Peyer's patch (tissue), 4 donors: ENCODE results near the gene ROBO1. TPM values are rescaled to one million over a fixed set of nuclear protein-coding genes. Genes with fewer than 3 reads are reported as not detected.

Experiments used
- DNase-seq, 3 donors: peaks; one replicate each; pipeline ENCODE4 v3.0.0-alpha.2; 2017 to 2019
- H3K27ac ChIP-seq, 4 donors: fragments of 200-600 bp; sonication (generic); one replicate each; pipeline ENCODE4 v1.5.1; 2016 to 2019
- H3K27me3 ChIP-seq, 2 donors: fragments of 200-600 bp; sonication (generic); one replicate each; pipeline ENCODE4 v1.5.1; 2019
- H3K36me3 ChIP-seq, 3 donors: fragments of 200-600 bp; sonication (generic); one replicate each; pipeline ENCODE4 v1.5.1; 2016 to 2019
- H3K4me1 ChIP-seq, 4 donors: fragments of 200-600 bp; sonication (generic); one replicate each; pipeline ENCODE4 v1.5.1; 2016 to 2019
- H3K4me3 ChIP-seq, 4 donors: fragments of 200-600 bp; sonication (generic); 1 replicate in 3 of 4; 2 replicates in 1 of 4; pipeline ENCODE4 v1.5.1; 2016 to 2019; ENCODE audit warnings: mild to moderate bottlenecking in 1 of 4
- H3K9me3 ChIP-seq, 4 donors: fragments of 200-600 bp; sonication (generic); one replicate each; pipeline ENCODE4 v1.5.1; 2016 to 2019; ENCODE audit warnings: mild to moderate bottlenecking in 1 of 4
- POLR2A ChIP-seq, 2 donors: fragments of 450-650 bp; IDR thresholded peaks; one replicate each; pipeline ENCODE4 v1.5.1; 2017; ENCODE audit warnings: antibody characterized with exemption in 2 of 2, mild to moderate bottlenecking in 2 of 2, moderate library complexity in 2 of 2
- total RNA-seq, 4 donors: library from RNA; depleted of rRNA; stranded (reverse); fragments of >200 nt; gene quantifications; one replicate each; pipeline ENCODE4 v1.1.0, GENCODE V29; 2016
- TF ChIP-seq, protein P1 (sequence below), 6 experiments: fragments of 450-650 bp in 4 of 6; fragments of 200-600 bp in 2 of 6; sonication (generic) in 1 of 6; IDR thresholded peaks; one replicate each; pipeline ENCODE4 v1.5.1; 2017 to 2019; ENCODE audit warnings: antibody characterized with exemption in 6 of 6, mild to moderate bottlenecking in 3 of 6, moderate library complexity in 1 of 6

Gene ROBO1
- total RNA-seq, 4 donors from 2014 or later = 9.5 to 41.3 (median 24.2) TPM

DNA sequence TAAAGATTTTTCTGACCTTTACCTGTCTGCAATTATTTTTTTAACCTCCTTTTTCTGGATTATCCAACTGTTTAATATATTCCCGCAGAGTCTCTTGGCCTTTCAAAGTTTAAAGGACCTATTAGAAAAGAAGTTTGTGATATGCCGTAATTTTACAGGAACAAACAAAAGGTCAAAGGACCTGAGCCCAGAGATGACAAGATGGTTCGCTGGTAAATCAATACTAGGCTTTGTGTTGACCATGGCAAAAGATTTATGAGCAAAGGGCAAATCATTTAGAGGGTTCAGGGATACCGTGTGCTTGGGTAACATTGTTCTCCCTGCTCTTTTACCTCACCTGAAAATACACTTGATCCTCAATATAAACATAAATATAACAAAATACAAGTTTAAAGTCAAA, 923.5 kb downstream of the ROBO1 start:
- no peak for DNase-seq
- TF ChIP-seq, protein P1, sequence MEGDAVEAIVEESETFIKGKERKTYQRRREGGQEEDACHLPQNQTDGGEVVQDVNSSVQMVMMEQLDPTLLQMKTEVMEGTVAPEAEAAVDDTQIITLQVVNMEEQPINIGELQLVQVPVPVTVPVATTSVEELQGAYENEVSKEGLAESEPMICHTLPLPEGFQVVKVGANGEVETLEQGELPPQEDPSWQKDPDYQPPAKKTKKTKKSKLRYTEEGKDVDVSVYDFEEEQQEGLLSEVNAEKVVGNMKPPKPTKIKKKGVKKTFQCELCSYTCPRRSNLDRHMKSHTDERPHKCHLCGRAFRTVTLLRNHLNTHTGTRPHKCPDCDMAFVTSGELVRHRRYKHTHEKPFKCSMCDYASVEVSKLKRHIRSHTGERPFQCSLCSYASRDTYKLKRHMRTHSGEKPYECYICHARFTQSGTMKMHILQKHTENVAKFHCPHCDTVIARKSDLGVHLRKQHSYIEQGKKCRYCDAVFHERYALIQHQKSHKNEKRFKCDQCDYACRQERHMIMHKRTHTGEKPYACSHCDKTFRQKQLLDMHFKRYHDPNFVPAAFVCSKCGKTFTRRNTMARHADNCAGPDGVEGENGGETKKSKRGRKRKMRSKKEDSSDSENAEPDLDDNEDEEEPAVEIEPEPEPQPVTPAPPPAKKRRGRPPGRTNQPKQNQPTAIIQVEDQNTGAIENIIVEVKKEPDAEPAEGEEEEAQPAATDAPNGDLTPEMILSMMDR (IDR thresholded peaks at IDR 0.05) = no peak
- TF ChIP-seq POLR2A (IDR thresholded peaks at IDR 0.05) = no peak

DNA sequence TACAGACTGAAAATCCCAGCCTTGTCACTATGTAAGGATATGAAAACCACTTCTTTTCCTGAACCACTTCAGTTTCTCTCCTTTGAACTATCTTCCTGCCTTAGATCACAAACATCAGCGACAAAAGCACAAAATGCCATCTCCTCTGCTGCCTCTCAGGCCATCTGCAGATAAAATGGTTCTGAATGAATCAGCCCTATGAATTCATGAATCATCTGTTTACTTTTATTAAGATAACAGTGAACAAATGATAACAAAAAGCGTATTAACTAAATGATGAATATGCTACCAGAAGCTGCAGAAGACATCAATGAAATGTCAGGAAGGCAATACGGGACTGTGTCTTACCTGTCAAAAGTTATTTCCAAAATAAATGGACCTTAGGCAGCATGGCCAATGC, 928.1 kb downstream of the ROBO1 start:
- Histone ChIP-seq H3K27me3 (no peaks in the 10 kb centered on the region), H3K9me3 (no peaks in the 10 kb centered on the region), H3K4me1 (no peaks in the 10 kb centered on the region), H3K27ac (no peak overlapping the region), H3K4me3 (no peak overlapping the region), H3K36me3 (no peaks in the 10 kb centered on the region)
- no peak for DNase-seq
- no peak for TF ChIP-seq POLR2A (IDR thresholded peaks at IDR 0.05)
- TF ChIP-seq, protein P1 (IDR thresholded peaks at IDR 0.05) = no peak

More for the DNA sequence above, 923.5 kb downstream of the ROBO1 start:
- Histone ChIP-seq H3K36me3 (no peaks in the 10 kb centered on the region), H3K4me3 (no peak overlapping the region), H3K9me3 (no peaks in the 10 kb centered on the region), H3K4me1 (no peaks in the 10 kb centered on the region), H3K27ac (no peak overlapping the region), H3K27me3 (no peaks in the 10 kb centered on the region)

DNA sequence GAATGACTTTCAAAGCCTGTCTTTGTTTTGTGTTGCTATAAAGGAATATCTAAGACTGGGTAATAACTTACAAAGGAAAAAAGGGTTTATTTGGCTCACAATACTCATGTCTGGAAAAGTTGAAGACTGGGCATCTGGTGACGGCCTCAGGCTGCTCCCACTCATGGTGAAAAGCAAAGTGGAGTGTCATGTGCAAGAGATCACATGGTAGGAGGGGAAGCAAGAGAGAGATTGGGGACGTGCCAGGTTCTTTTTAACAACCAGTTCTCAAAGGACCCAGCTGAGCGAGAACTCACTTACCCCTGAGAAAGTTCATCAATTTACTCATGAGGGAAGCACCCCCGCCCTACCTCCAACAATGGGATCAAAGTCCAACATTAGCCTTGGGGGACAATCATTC, 929.4 kb downstream of the ROBO1 start:
- no peaks in the 10 kb centered on the region for H3K36me3 ChIP-seq
- H3K4me3 ChIP-seq = no peak overlapping the region
- DNase-seq = no peak
- H3K4me1 ChIP-seq = no peaks in the 10 kb centered on the region
- TF ChIP-seq, protein P1 (IDR thresholded peaks at IDR 0.05) = no peak
- no peak for TF ChIP-seq POLR2A (IDR thresholded peaks at IDR 0.05)
- H3K27ac ChIP-seq = no peak overlapping the region
- no peaks in the 10 kb centered on the region for H3K9me3 ChIP-seq
- no peaks in the 10 kb centered on the region for H3K27me3 ChIP-seq

DNA sequence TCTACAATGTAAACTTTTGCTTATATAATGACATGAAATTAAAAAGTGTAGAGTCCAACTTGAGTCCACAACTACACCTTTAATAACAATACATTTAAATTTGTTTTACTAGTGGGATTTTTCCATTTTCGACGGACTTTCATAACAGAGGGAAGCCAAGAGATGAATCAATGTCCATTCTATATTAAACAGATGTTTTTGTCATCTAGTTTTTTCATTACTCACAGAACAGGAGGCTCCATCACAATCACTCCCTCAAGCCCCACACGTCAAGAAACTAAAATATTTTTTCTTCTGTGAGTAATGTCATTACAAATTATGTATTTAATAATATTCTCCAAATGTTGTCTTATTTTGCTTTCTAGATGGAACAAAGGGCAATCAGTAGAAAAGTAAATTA, 932.9 kb downstream of the ROBO1 start:
- TF ChIP-seq, protein P1 (IDR thresholded peaks at IDR 0.05) = no peak
- no peak for TF ChIP-seq POLR2A (IDR thresholded peaks at IDR 0.05)
- no peak for DNase-seq
- Histone ChIP-seq H3K36me3 (no peaks in the 10 kb centered on the region), H3K27me3 (no peaks in the 10 kb centered on the region), H3K9me3 (no peaks in the 10 kb centered on the region), H3K27ac (no peak overlapping the region), H3K4me1 (no peaks in the 10 kb centered on the region), H3K4me3 (no peak overlapping the region)

DNA sequence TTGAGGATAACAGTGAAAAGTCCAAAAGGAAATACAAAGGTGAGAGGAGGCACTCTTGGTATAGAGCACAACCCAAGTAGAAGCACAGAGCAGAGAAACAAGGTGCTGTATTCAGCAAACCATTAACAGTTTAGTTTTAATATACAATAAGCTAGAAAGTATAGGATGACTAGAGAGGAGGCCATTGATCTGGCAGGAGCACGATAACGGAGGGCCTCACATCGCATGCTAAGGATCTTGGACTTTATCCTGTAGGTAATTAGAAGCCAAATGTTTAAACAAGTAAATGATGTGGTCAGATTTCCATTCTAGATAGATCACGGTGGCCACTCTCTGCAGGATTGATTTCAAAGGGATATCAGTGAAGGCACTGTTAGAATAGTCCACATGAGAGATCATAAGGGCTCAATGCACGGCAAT, 935.0 kb downstream of the ROBO1 start:
- Histone ChIP-seq H3K4me1 (no peaks in the 10 kb centered on the region), H3K4me3 (no peak overlapping the region), H3K9me3 (no peaks in the 10 kb centered on the region), H3K36me3 (no peaks in the 10 kb centered on the region), H3K27ac (no peak overlapping the region), H3K27me3 (no peaks in the 10 kb centered on the region)
- TF ChIP-seq POLR2A (IDR thresholded peaks at IDR 0.05) = no peak
- TF ChIP-seq, protein P1 (IDR thresholded peaks at IDR 0.05) = no peak
- DNase-seq = no peak

DNA sequence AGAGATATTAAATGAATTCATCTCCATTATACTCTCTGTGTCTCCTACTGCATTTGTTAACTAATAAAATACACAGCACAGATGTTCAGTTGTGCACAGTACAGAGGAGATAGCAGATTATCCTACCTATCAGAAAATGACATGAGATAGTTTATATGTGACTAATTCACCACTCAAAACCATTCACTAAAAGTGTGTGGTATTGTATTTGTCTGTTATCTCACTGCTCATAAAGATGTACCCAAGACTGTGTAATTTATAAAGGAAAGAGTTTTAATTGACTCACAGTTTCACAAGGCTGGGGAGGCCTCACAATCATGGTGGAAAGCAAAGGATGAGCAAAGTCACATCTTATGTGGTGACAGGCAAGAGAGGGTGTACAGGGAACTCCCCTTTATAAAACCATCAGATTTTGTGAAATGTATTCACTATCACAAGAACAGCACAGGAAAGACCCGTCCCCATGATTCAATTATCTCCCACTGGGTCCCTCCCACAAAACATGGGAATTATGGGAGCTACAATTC, 936.3 kb downstream of the ROBO1 start:
- Histone ChIP-seq H3K4me1 (no peaks in the 10 kb centered on the region), H3K27me3 (no peaks in the 10 kb centered on the region), H3K27ac (no peak overlapping the region), H3K36me3 (no peaks in the 10 kb centered on the region), H3K4me3 (no peak overlapping the region), H3K9me3 (no peaks in the 10 kb centered on the region)
- TF ChIP-seq, protein P1 (IDR thresholded peaks at IDR 0.05) = no peak
- TF ChIP-seq POLR2A (IDR thresholded peaks at IDR 0.05) = no peak
- no peak for DNase-seq
